Mucosa of gallbladder (tissue), 1 donor: ENCODE measurements around the gene UBAC1. TPM values are rescaled to one million over a fixed set of nuclear protein-coding genes. Genes with fewer than 3 reads are reported as not detected.
A peak's percentile ranks its signal among the peaks of the same experiment; 100 is the strongest.

Source experiments
- DNase-seq: peaks from one replicate; pipeline ENCODE4 v3.0.0-alpha.2; 2020; ENCODE audit warnings: low spot score
- total RNA-seq: library from RNA; stranded (reverse); gene quantifications from one replicate; pipeline ENCODE4 v1.2.1, GENCODE V29; 2021
- donor health status: DM: no; HTN: no; CAD: no.

Gene UBAC1
- total RNA-seq, 1 donor from 2014 or later: 35.0 TPM

DNA sequence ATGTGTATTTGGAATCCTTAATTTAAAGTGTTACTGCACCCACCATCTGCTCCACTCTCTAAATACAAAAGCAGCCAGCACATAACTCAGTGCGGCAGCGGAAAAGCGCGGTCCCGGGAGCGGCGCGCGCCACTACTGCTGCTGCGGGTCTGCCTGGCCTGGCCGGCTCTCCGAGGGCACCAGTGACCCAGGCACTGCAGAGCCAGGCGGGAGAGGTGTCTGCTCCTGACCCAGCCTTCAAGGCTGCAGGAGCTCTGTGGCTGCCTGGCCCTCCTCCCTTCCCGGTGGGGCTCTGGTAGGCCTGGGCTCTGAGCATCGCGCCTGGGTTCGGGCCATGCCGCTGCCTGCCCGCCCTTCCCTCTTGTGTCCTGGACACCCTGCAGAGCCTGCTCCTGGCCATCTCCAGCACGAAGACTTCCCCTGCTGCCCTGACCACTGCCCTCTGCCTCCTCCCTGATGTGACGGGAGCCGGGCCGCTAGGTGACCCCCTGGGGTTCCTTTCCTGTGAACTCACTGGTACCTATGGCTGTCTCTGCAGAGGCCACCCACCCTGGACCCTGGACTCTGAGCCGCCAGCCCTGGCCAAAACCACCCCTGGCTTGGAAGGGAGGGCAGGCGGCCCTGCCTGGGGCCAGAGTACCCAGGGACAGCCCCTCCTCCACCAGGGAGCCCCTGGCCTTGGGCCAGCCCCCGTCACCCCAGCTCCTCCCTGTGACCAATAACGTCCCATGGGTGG, 32.8 kb upstream of the UBAC1 start:
- DNase-seq: no peak

DNA sequence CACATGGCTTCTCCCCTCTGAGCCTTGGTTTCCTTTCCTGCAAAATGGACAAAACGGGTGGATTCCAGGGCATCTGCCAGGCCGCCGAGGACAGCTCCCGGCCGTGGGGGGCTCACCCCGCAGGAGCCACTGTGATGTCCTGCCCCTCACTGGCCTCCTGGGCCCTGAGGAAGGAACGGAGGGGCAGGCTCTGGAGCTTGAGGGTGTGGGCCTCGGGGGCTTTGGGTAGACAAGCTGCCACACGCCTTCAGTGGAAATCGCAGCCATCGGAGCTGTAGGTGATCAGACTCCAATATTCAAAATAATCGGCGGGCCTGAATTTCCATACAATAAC, 32.2 kb upstream of the UBAC1 start:
- no peak for DNase-seq

DNA sequence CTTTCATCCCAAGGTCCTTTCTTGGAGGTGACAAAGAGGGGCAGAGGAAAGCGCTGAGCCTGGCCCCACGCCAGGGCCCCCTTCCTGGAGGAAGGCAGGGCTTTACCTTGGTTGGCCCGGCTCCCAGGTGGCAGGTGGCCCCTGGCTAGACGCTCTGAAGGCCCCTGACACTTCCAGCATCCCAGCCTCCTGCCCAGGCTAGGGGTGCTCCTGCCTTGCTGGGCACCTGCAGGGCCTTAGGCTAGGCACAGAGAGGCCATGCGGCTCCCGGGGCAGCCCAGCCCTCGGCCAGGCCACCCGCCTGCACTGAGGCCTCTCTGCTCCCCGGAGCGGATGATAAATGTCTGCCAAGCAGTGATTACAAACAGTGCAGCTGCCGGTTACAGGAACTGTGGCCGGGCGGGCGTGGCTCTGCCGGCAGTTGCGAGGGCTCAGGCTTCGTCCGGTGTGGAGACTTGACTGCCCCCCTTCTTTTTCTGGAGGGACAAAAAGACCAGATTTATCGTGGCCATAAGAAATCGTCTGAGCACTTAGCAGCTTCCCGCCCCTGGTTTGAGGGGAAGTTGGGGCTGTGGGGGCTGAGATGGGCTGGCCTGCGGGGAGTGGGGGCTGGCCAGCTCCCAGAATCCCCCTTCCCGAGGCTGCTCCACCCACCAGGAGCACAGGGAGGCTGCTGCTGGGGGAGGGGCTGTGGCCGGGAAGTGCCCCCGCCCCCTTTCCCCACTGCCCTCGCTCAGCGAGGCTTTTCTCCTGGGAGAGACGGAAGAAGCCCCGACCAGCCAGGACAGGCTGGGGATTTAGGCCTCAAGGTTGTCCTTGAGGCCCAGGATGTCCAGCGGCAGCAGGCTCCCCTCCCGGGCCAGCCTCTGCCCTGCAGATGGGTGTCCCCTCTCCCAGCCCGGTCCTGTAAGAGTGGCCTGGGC, 31.6 kb upstream of the UBAC1 start:
- DNase-seq: peak; percentile 72

DNA sequence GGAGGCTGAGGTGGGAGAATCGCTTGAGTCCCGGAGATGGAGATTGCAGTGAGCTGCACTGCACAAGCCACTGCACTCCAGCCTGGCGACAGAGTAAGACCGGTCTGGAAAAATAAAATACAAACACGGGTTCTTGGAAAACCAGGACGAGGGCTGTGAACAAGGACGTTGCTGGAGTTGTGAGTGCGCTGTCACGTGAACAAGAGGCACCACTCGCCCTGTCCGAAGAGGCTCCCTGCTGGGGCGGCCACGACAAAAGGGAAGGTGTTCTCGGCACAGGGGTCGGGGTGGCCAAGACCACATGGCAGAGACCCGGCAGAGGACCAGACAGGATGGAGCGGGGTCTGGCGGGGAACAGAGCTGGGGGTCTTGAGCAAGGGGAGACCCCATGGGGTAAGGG, 30.6 kb upstream of the UBAC1 start:
- DNase-seq: no peak

DNA sequence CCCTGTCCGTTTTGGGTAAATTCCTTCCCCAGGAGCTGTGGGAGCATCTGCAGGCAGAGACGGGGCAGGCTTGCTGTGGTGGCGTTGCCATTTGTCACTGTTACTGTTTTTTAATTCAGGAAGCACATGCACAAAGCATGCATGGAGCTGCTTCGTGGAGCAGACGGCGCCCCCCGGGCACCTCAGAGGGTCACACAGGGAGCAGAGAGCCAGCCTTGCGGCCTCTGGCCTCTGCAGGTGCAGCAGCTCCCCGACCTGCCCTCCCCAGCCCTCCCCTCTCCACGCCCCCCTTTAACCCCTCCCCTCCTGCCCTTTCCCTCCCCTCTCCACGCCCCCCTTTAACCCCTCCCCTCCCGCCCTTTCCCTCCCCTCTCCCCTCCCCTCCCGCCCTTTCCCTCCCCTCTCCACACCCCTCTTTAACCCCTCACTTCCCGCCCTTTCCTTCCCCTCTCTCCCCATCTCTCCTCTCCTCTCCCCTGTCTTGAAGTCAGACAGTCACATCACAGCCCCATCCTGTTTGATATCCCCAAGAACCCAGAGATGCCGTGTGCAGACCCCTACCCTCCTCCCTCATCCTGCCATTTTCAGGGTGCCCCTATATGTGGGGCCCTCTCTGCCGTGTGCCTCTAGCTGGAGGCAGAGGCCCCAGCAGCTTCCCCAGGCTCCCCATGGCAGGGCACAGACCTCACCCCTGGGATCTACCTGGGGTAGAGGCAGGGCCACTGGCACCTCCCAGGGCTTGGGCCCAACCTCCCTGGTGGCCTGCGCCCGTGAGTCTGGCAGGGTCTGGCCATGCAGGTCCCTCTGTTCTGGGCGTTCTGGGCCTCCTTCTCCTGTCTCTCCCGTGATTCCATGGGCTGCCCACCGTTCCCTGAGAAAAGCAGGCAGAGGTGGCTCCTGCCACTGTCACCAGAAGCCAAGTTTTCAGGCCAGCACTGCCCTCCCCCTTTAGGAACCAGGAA, 29.6 kb upstream of the UBAC1 start:
- no peak for DNase-seq

DNA sequence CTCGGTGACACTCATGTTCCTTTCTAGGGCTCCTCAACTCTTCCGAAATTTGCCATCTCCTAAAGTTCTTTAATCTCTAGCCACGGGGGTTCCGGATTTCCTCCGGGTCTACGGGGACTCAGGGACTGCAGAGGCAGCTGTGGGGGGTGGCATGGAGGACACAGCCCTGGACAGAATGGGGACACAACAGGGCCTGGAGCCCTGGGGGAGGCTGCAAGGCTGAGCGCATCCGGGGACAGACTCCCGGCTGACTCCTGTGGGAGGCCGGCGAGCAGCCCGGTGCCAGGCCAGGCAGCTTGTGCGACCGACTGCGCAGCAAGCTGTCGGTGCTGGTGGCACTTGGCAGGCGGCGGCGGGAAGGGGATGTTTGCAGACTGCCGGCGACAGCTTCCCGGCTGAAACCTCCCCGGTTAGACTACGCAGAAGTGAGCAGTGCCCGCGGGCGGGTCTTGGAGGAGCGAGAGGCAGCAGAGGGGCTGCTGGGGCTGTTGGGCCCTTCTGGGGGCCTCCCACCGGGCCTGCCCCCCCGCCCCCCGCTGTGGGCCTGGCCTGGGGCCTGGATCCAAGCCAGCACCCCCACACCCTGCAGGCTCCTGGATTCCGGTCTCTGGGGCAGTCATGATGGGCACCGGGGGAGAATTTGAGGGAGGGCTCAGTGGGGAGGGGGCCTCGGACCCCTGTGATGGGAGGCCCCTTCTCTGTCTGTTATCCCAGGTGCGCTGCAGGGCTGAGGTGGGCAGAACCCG, 28.7 kb upstream of the UBAC1 start:
- DNase-seq: no peak

DNA sequence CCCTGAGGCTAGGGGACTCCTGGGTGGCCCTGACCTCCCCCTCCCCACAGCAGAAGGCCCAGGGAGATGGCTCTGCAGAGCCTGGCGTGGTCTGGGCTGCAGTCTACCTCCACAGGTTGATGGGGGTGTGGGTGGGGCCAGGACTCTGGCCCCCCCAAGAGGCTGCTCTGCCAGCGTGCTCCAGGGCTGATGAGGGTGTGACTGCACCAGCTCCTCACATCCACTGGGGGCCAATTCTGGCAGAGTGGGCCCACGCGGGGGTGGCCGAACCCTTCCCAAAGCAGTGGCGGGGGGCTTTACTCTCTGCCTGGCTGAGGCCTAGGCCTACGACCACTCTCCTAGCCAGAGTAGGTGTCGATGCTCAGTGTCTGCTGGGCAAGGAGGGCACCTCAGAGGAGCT, 28.0 kb upstream of the UBAC1 start:
- no peak for DNase-seq

DNA sequence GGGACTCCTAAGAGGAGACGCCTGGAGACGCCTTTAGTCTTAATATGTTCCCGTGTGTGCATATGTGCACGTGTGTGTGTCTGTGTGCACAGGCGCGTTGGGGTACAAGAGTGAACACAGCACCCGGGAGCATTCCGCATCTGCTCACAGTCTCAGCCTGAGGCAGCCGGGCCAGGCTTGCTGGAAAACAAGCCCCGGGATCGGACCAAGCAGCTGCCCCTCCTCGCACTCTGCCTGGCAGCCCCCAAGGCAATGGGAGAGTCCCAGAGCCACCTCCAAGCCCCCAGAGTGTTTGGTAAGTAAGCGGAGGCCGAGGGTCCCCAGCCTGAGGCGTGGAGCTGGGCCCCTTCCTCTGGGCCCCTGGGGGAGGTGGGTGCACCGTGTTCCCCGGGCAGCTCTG, 27.3 kb upstream of the UBAC1 start:
- no peak for DNase-seq

DNA sequence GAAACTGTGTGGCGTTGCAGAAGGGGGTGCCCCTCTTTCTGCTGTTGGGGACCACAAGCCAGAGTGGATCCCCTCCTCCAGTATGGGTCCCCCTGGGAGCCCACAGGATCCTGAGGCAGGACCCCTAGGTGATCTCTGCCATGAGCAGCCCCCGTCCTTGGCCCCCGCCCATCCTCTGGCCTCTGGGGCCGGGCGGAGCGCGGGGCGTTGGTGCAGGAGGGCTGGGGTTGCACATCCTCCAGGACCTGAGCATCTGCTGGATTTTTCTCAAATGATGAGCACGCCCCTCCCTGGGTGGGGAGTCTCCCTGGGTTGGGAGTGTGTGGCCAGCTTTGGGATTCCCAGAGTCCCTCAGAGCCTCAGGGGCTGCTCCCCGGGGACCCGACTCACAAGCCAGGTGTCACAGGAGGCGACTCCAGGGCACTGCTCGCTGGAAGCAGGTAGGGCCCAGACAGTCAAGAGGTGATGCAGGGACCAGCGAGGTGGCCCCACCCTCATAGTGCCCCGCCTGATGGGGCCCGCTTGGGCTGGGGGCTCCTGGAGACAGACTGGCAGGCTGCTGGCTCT, 26.7 kb upstream of the UBAC1 start:
- DNase-seq: no peak

DNA sequence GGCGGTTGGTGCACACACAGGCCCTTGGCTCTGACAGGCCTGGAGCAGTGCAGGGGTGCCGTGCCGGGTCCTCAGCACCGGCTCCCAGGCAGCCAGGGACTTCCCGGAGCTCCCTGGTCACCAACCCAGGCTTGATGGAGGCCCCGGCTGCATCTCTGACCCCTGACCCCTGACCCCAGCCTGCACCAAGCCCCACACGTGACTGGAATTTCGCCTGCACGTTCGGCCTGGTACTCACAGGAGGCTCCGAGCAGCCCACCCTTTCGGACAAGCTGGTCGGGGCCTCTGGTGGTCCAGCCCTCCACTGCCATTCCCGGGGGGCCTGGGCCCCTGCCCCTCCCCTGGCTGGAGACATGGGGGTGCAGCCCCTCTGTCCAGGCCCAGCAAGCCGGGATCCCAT, 25.4 kb upstream of the UBAC1 start:
- no peak for DNase-seq

DNA sequence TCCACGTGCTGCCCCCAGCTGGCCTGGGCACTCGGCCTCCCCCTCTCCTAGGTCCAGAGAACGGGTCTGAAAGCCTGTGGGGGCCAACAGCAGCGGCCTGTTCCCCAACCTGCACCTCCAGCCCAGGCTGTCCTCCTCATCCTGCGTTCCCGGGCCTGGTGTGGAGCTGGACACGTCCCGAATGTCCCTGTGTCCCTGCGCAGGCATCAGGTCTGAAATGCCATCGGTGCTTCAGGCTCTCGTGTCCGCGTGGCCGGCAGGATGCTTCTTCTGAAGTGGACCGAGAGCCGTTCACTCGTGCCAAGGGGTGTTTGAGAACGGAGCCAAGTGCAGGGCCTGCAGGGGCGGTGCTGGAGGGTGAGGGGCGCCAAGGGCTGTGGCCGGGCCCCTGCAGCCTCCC, 24.7 kb upstream of the UBAC1 start:
- no peak for DNase-seq

DNA sequence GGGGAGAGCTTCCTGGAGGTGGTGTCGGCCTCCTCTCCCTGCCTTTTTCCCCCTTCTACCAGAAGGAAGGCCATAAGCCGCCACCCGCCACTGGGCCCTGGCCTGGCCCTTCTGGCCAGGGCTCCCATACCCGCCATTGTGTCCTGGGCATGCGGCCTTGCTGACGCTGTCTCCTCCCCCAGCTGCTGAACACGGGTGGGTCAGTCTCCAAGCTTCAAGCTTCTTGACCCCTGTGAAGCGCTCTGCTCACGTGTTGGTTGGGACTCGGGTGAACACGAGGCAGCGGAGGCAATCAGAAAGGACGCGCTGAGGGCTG, 24.2 kb upstream of the UBAC1 start:
- no peak for DNase-seq

DNA sequence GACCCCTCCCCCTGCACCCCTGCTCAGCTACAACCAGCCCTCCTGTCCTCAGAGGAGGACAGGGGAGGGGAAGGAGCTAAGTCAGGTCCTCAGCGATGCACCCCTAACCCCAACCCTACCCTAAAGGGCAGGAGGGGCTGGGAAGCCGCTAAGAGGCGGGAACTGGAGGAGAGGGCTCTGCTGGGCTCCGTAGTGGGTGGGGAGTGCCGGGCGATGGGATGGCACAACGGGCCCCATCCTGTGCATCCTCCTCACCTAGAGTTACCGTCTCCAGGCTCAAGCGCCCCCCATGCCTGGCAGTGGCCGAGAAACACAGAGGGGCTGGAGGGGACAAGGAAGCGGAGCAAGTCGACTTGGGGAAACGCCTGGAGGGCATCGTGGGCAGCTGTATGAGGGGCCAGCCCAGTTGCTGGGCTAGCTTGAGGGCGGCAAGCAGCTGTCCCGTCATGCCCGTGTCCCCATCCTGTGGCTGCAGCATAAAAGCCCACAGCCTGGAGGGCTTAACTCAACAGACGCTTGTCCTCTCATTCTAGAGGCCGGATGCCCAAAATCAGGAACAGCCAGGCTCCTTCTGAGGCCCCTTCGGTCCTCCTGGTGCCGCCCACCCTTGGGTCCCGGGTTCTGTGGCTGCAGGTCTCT, 23.0 kb upstream of the UBAC1 start:
- DNase-seq: no peak

DNA sequence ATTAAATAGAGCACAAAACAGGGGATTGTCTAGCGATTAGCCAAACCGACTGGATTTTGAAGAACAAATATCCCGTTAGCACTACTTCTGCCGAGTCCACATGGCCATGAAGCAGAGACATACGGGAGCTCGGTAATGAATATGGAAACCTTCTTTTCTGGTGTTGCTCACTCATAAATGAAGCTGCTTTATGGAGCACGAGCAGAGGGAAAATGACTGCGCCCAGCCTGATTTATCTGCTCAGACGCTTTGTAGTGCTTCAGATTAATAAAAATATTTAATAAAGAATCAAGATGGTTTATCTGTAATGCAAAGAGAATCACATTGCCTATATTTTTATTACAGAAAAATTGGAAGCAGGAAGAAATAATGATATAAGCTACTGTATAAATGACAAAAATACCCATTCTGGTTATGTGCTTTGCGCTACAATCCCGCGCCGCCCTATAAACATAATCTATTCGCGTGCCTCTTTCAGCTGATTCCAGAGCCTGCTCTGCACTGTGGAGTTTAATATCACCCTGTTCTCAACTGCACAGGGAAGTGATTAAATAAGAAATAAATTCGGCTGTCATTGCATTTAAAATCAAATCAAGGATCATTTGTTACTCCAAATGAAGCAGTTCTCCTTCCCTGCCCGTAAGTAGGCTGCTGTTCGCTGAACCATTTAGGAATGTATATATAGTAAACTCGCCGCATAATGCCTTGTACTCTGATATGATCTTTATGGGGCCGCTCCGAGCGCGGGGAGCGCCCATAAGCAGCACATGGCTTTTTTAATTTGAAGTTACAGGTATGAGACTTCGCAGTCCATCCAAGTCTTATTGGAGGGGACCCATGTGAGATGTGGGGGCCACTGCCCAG, 22.3 kb upstream of the UBAC1 start:
- no peak for DNase-seq

DNA sequence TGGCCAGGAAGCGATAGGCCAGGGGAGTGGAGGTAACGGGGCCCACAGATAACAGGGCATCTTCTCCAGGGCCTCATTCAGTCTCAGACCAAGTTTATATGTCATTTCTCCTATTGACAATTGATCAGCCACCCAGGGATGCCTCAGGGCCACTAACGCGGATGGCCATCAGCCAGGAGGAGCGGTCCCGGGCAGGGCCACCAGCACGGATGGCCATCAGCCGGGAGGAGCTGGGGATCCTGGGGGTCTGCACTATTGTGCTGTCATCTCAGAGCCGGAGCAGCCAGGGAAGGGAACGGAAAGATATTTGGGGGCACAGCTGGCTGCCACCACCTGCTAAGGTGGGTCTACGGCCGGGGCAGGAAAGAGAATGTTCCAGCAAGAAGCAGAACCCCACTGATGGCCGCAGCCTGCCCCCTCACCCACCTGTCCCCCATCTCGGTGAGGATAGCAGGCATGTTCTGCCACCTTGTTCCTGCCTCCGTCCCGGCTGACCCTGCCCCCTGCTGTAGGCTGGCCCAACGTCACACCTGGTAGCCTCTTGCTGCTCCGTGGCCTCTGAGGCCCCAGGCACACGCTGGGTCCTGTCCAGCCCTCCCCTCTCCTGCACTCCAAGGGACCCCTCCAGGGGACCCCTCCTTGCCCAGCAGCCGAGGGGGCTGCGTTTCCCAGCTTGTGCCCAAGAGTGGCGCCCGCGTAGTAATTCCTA, 21.5 kb upstream of the UBAC1 start:
- DNase-seq: no peak

DNA sequence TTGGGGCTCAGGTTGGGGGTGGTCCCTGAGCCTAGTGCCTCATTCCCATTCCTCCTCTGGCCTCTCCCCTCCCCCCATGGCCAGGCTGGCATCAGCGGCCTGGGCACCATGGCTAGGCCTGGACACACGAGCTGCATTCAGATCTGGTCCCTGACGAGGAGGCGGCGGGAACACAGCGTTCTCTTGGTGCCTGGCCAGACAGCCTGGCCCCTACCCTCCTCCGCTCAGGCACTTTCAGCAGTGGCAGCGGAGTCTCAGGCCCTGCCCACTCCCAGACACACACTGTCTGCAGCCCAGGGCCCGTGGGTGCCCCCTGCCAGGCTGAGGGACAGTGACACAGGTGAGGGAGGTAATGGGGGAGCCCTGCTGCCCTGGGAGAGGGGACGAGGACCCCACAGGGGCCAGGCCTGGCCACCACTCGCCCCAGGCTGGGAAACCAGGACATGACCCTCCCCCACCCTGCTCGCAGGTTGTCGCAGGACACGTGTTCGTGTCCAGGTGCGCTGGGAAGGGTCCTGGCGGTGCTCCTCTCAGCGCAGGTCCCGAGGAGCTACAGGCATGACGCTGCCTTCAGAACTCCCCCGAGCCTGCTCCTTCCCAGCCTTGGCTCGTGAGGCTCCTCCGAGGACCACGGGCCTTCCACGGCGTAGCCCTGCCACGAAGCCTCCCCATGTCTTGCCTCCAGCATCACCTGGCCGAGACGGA, 19.9 kb upstream of the UBAC1 start:
- no peak for DNase-seq

DNA sequence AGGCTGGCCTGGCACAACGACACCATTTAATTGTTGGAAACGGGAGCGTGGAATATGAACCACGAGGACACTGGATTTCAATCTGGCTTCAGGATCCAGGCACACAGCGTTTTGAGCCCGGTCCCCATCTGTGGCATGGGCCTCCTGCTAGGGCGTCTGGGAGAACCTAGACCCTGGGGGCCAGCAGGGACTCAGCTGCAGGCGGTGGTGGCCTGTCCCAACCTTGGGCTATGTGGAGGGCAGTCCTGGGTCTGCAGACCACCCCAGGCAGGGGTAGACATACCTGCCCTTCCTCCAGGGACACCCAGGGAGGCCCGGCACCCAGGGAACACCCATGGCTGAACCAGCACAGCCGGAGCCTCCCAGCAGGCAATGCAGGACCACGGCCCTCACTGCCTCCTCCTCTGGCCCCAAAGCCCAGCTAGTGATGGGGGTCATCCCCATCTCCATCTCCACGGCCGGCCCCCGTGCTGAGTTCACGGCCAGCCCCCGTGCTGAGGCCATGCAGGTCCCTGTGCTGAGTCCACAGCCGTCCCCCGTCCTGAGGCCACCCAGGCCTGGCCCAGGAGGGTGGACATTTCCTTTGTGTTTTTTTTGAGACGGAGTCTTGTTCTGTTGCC, 18.5 kb upstream of the UBAC1 start:
- DNase-seq: no peak
